ENCODE measurements around the gene NRCAM. TPM values are rescaled to one million over a fixed set of nuclear protein-coding genes. Genes with fewer than 3 reads are reported as not detected.

NRCAM gene
- total and polyA plus RNA-seq, 4 donors = 0.17 to 3.2 (median 0.64) TPM

DNA sequence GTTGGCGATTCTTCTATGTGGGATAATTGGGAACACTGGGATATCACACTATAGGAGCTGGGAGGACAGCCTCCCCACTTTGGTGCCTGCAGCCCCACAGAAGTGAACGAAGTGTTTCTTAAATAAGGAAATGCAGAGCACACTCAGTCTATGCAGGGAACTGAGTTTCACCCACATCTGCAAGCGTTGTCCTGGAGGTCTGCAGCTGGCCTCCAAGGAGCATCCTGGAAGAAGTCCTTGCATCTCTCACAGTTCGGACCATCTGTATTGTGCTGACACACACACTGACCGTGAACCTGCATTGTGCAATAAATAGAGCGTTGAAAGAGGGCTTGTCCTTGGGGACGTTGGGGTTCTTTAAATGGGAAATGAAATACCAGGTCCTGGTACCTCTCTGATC is 351.9 kb downstream of the NRCAM start:
- H3K27ac ChIP-seq (ENCODE audit: low read depth in 1 of 2, low read length in 2 of 2) = no peak overlapping the region
- no peak for TF ChIP-seq RXRA (IDR thresholded peaks at IDR 0.05)
- no peak for TF ChIP-seq FOXA2 (IDR thresholded peaks at IDR 0.05)
- no peak for TF ChIP-seq TAF1 (conservative IDR thresholded peaks at IDR 0.05)
- peaks cover 0 to 7% (median 4%) of the 10 kb centered on the region in 4 donors for H3K4me1 ChIP-seq (ENCODE audit: control insufficient read depth in 4 of 4, insufficient read depth in 4 of 4, low read length in 3 of 4)
- H3K9ac ChIP-seq (ENCODE audit: low read depth in 1 of 2, low read length in 2 of 2) = no peak overlapping the region
- H3K27me3 ChIP-seq (ENCODE audit: control insufficient read depth in 4 of 4, insufficient read depth in 4 of 4, low read length in 3 of 4) = no peaks in the 10 kb centered on the region
- no peak overlapping the region for H3K4me3 ChIP-seq (ENCODE audit: low read depth in 1 of 3, low read length in 3 of 3)
- no peak for DNase-seq (ENCODE audit: low spot score)
- H3K9me3 ChIP-seq (ENCODE audit: control insufficient read depth in 4 of 4, low read length in 3 of 4) = no peaks in the 10 kb centered on the region
- H3K36me3 ChIP-seq (ENCODE audit: control insufficient read depth in 4 of 4, insufficient read depth in 3 of 4, low read depth in 1 of 4, low read length in 3 of 4) = no peaks in the 10 kb centered on the region
- WGBS = 56% methylated on average over 7 of the region's 7 CpGs

GRCh38 chr7:108103558-108104298 is 352.5 kb downstream of the NRCAM start:
- Histone ChIP-seq H3K27ac (ENCODE audit: low read depth in 1 of 2, low read length in 2 of 2) (no peak overlapping the region), H3K9ac (ENCODE audit: low read depth in 1 of 2, low read length in 2 of 2) (no peak overlapping the region), H3K36me3 (ENCODE audit: control insufficient read depth in 4 of 4, insufficient read depth in 3 of 4, low read depth in 1 of 4, low read length in 3 of 4) (no peaks in the 10 kb centered on the region), H3K4me1 (ENCODE audit: control insufficient read depth in 4 of 4, insufficient read depth in 4 of 4, low read length in 3 of 4) (peaks cover 0 to under 1% (median under 1%) of the 10 kb centered on the region in 4 donors), H3K4me3 (ENCODE audit: low read depth in 1 of 3, low read length in 3 of 3) (no peak overlapping the region), H3K27me3 (ENCODE audit: control insufficient read depth in 4 of 4, insufficient read depth in 4 of 4, low read length in 3 of 4) (no peaks in the 10 kb centered on the region), H3K9me3 (ENCODE audit: control insufficient read depth in 4 of 4, low read length in 3 of 4) (no peaks in the 10 kb centered on the region)
- WGBS = 80% methylated on average over 5 of the region's 5 CpGs
- no peak for TF ChIP-seq HNF4A (conservative IDR thresholded peaks at IDR 0.05)
- peak; percentile 77 for TF ChIP-seq NR2F2 (IDR thresholded peaks at IDR 0.05)
- no peak for TF ChIP-seq GABPA (IDR thresholded peaks at IDR 0.05 in 1 of 2, conservative IDR thresholded peaks at IDR 0.05 in 1 of 2)
- peak in 1 of 2 donors; percentile 22 for TF ChIP-seq RAD21 (IDR thresholded peaks at IDR 0.05)
- peak; percentile 22 to 51 for TF ChIP-seq RXRA (IDR thresholded peaks at IDR 0.05)
- TF ChIP-seq SP1 (IDR thresholded peaks at IDR 0.05) = peak; percentile 14
- no peak for DNase-seq (ENCODE audit: low spot score)

DNA sequence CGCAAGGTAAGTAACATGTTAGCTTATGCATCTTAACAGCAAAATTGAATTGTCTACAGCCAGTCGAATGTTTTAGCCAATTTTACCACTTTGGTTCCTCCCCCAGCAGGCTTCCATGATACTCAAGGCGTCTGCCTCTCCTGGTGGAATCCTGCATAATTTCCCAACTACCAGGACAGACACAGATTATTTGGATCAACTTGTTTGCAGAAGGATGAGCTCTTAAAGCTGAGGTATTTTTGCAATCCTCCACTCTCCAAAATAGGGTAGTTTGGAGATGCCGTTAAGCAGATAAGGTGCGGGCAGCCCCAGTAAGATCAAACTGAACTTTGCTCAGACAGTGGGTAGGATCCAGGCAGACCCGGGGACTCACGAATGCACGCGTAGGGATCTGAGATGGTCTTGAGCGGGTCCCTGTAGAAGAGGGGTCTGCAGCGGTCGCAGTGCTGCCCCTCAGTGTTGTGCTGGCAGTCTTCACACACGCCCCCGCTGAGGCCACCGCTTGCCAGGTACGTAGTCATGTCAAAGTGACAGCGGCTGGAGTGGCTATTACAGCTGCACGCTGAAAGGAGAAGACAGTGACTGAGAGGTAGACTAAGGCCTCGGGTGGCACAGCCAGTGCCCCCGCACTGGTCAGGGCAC is 353.4 kb downstream of the NRCAM start:
- Histone ChIP-seq H3K27me3 (ENCODE audit: control insufficient read depth in 4 of 4, insufficient read depth in 4 of 4, low read length in 3 of 4) (no peaks in the 10 kb centered on the region), H3K36me3 (ENCODE audit: control insufficient read depth in 4 of 4, insufficient read depth in 3 of 4, low read depth in 1 of 4, low read length in 3 of 4) (no peaks in the 10 kb centered on the region), H3K9ac (ENCODE audit: low read depth in 1 of 2, low read length in 2 of 2) (no peak overlapping the region), H3K9me3 (ENCODE audit: control insufficient read depth in 4 of 4, low read length in 3 of 4) (no peaks in the 10 kb centered on the region), H3K4me1 (ENCODE audit: control insufficient read depth in 4 of 4, insufficient read depth in 4 of 4, low read length in 3 of 4) (no peaks in the 10 kb centered on the region), H3K27ac (ENCODE audit: low read depth in 1 of 2, low read length in 2 of 2) (no peak overlapping the region), H3K4me3 (ENCODE audit: low read depth in 1 of 3, low read length in 3 of 3) (no peak overlapping the region)
- 88% methylated on average over 20 of the region's 20 CpGs for WGBS
- DNase-seq (ENCODE audit: low spot score) = no peak
- TF ChIP-seq NR2F2 (IDR thresholded peaks at IDR 0.05) = no peak
- no peak for TF ChIP-seq ATF3 (IDR thresholded peaks at IDR 0.05)
- TF ChIP-seq, protein P1, sequence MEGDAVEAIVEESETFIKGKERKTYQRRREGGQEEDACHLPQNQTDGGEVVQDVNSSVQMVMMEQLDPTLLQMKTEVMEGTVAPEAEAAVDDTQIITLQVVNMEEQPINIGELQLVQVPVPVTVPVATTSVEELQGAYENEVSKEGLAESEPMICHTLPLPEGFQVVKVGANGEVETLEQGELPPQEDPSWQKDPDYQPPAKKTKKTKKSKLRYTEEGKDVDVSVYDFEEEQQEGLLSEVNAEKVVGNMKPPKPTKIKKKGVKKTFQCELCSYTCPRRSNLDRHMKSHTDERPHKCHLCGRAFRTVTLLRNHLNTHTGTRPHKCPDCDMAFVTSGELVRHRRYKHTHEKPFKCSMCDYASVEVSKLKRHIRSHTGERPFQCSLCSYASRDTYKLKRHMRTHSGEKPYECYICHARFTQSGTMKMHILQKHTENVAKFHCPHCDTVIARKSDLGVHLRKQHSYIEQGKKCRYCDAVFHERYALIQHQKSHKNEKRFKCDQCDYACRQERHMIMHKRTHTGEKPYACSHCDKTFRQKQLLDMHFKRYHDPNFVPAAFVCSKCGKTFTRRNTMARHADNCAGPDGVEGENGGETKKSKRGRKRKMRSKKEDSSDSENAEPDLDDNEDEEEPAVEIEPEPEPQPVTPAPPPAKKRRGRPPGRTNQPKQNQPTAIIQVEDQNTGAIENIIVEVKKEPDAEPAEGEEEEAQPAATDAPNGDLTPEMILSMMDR (IDR thresholded peaks at IDR 0.05; ENCODE audit: low read depth, low read length, missing input control) = no peak
- no peak for TF ChIP-seq HNF4G (IDR thresholded peaks at IDR 0.05)

Measured in liver (tissue), 9 donors.